ENCODE results near the gene RGS12.

The RGS12 gene

GRCh38 chr4:3290476-3290875, 2.3 kb upstream of the RGS12 start:
- Histone ChIP-seq H3K4me3 (no peak overlapping the region), H3K27ac (no peak overlapping the region)
- peak; percentile 59 for DNase-seq (ENCODE audit: low spot score)
- no peak for TF ChIP-seq CTCF (IDR thresholded peaks at IDR 0.05)

- Histone ChIP-seq H3K4me3 (no peak overlapping the region), H3K27ac (no peak overlapping the region)
- TF ChIP-seq CTCF (IDR thresholded peaks at IDR 0.05), result no peak
- DNase-seq (ENCODE audit: low spot score), result peak; percentile 71
Observed at GRCh38 chr4:3290889-3291321, 1.9 kb upstream of the RGS12 start.

GRCh38 chr4:3291411-3291968, 1.3 kb upstream of the RGS12 start:
- DNase-seq (ENCODE audit: low spot score), result no peak
- H3K27ac ChIP-seq, result peak overlapping the region; percentile 96 to 98
- H3K4me3 ChIP-seq, result peak overlapping the region; percentile 92
- TF ChIP-seq CTCF (IDR thresholded peaks at IDR 0.05), result no peak

- Histone ChIP-seq H3K27ac (peak overlapping the region; percentile 96 to 98), H3K4me3 (peak overlapping the region; percentile 92)
- peak; percentile 84 for DNase-seq (ENCODE audit: low spot score)
- TF ChIP-seq CTCF (IDR thresholded peaks at IDR 0.05), result no peak
Observed at GRCh38 chr4:3291969-3292570, 751 bp upstream of the RGS12 start.

- H3K27ac ChIP-seq, result peak overlapping the region; percentile 70 to 98
- peak; percentile 75 for DNase-seq (ENCODE audit: low spot score)
Observed at GRCh38 chr4:3293401-3294391, 875 bp downstream of the RGS12 start.

More at GRCh38 chr4:3293401-3294391, 875 bp downstream of the RGS12 start:
- peak overlapping the region; percentile 92 for H3K4me3 ChIP-seq
- TF ChIP-seq CTCF (IDR thresholded peaks at IDR 0.05), result no peak
